IPS DF 6.9 (cell line): ENCODE measurements around the gene EEF1AKMT1.
"Not testable (repeated sequence)": the region's sequence is repeated elsewhere in the genome, so short reads cannot be mapped to it uniquely, and the experiment has no call there.

Source experiments
- DNase-seq: peaks from one replicate; pipeline ENCODE4 v3.0.0-alpha.2; 2013; ENCODE audit warnings: low read depth, low spot score
- H3K27ac ChIP-seq: one replicate; pipeline ENCODE4 v1.5.1; 2013; ENCODE audit warnings: low read length, control low read depth
- H3K27me3 ChIP-seq: 2 replicates; pipeline ENCODE4 v1.6.1; 2013; ENCODE audit warnings: mild to moderate bottlenecking, low read length; ENCODE audit not compliant: control insufficient read depth, insufficient read depth
- H3K36me3 ChIP-seq: 2 replicates; pipeline ENCODE4 v1.6.1; 2013; ENCODE audit warnings: low read length; ENCODE audit not compliant: control insufficient read depth, insufficient read depth
- H3K4me1 ChIP-seq: 2 replicates; pipeline ENCODE4 v1.6.1; 2013; ENCODE audit warnings: low read length; ENCODE audit not compliant: control insufficient read depth, insufficient read depth
- H3K4me3 ChIP-seq: 2 replicates; pipeline ENCODE4 v1.5.1; 2013; ENCODE audit warnings: mild to moderate bottlenecking, low read length
- H3K9me3 ChIP-seq: 2 replicates; pipeline ENCODE4 v1.6.1; 2013; ENCODE audit warnings: low read length, inconsistent platforms; ENCODE audit not compliant: control insufficient read depth, insufficient read depth
- WGBS: extraction: QIAGEN DNeasy Blood & Tissue Kit; methylation state at CpG from one replicate; pipeline ENCODE4 v1.1.7; 2013; ENCODE audit warnings: mixed read lengths, missing lambda C conversion rate; ENCODE audit not compliant: insufficient read length, insufficient coverage; 5-methylcytosine and 5-hydroxymethylcytosine counted together

EEF1AKMT1 gene

DNA sequence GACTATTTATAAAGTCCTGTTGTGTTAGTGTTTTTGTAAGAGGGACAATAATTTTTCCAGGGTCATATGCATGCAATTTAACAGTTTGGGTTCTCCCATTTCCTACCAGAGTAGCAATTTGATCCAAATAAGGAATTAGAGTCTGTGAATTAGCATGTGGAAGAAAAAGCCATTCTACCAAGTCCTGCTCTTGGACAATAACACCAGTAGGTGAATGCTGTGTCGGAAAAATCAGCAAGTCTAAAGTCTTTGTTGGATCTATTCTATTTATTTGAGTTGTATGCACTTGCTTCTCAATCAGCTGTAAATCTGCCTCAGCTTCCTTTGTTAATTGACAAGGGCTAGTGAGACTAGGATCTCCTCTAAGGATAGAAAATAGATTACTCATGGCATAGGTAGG is 91.7 kb downstream of the EEF1AKMT1 start:
- no CpG with 5 or more reads among the region's 1 CpG for WGBS
- Histone ChIP-seq H3K27me3 (no peaks in the 10 kb centered on the region), H3K36me3 (no peaks in the 10 kb centered on the region), H3K27ac (no peak overlapping the region), H3K4me3 (no peak overlapping the region), H3K9me3 (no peaks in the 10 kb centered on the region), H3K4me1 (peaks cover 2% of the 10 kb centered on the region; the same call in 1 of the 2 replicates)
- no peak for DNase-seq

DNA sequence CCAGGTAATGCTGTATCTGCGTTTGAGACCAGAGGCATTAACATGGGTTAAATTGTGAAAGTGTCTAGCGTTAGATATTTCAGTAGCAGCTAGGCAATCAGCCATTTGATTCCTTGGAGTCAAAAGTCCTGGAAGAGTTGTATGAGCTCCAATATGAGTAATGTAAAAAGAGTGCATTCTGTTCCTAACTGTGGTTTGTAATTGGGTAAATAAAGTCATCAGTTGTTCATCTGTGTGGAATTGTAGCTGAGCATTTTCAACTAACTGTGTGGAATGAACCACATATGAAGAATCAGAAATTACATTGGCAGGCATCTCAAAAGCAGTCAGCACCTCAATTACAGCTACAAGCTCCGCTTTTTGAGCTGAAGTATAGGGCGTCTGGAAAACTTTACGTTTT is 92.3 kb downstream of the EEF1AKMT1 start:
- H3K27me3 ChIP-seq = not testable (repeated sequence)
- WGBS = no CpG with 5 or more reads among the region's 5 CpGs

DNA sequence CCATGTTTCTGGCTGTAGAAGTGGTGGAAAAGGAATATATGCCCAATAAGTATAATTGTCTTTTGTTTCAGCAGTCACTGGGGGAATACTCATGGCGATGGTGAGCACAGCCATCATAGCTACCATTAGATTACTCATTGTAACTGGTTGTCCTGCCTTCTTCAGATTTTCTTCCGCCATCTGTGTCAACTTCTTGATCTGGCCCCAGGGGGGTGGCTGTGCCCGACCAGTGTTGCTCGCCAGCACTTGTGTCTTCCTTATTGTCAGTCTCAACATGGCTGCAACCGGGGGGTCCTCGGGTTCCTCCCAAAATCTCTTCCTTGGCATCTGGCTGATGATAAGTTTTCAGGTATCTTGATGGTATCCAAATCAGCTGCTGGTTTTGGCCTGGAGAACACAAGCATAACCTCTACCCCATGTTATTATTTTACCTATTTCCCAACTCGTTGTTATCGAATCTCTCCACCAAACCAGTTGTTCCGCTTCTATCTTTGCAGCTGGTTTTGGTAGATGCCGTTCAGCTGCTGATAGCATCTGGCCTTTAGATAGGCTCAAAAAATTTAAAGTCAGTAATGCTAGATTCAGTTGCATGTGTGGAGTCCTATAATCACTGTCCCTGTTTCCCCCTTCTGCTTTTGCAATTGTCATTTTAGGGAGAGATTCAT is 93.2 kb downstream of the EEF1AKMT1 start:
- no peak for DNase-seq
- Histone ChIP-seq H3K4me3 (no peak overlapping the region), H3K4me1 (peaks cover 2% of the 10 kb centered on the region; the same call in 1 of the 2 replicates), H3K27me3 (no peaks in the 10 kb centered on the region), H3K36me3 (no peaks in the 10 kb centered on the region), H3K27ac (no peak overlapping the region), H3K9me3 (no peaks in the 10 kb centered on the region)
- no CpG with 5 or more reads among the region's 10 CpGs for WGBS

More for the DNA sequence above, 92.3 kb downstream of the EEF1AKMT1 start:
- not testable (repeated sequence) for DNase-seq, H3K4me3 ChIP-seq, H3K4me1 ChIP-seq, H3K36me3 ChIP-seq, H3K9me3 ChIP-seq, H3K27ac ChIP-seq

DNA sequence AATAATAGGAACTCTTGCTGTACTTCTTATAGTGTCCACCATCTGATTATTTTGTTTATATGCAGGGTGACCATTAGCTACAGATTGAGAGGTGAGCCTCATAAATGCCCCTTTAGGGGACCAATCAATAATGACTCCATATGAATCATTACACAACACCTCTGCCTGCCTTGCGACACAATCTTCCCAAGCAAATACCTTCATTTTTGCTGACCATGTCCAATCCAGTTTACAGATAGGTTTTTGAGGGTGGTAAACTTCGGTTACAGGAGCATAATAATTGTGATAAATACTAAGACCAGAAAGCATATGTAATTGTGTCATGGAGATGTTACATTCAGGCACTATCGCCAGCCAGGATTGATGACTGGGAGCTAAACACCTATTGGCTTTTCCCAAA is 93.9 kb downstream of the EEF1AKMT1 start:
- peaks cover 2% of the 10 kb centered on the region; the same call in 1 of the 2 replicates for H3K4me1 ChIP-seq
- H3K4me3 ChIP-seq = no peak overlapping the region
- no peaks in the 10 kb centered on the region for H3K9me3 ChIP-seq
- no peaks in the 10 kb centered on the region for H3K36me3 ChIP-seq
- no CpG with 5 or more reads among the region's 3 CpGs for WGBS
- H3K27me3 ChIP-seq = no peaks in the 10 kb centered on the region
- no peak overlapping the region for H3K27ac ChIP-seq
- no peak for DNase-seq
